ENCODE results near the gene AXDND1.

GRCh38 chr1:179384027-179384426 lies 18.3 kb downstream of the AXDND1 start:
- TF ChIP-seq CTCF (conservative IDR thresholded peaks at IDR 0.05 in 1 of 2, IDR thresholded peaks at IDR 0.05 in 1 of 2; ENCODE audit: extremely low read depth in 1 of 2, insufficient read depth in 1 of 2, low read depth in 1 of 2, low read length in 2 of 2) (no peak), EZH2 (IDR thresholded peaks at IDR 0.05; ENCODE audit: borderline replicate concordance, low read length) (no peak)
